Ovary (tissue), 9 donors: ENCODE data around the gene PAAF1. TPM values are rescaled to one million over a fixed set of nuclear protein-coding genes. Genes with fewer than 3 reads are reported as not detected.

Experiments used
- DNase-seq, 5 donors: peaks; one replicate each; pipeline ENCODE4 v3.0.0-alpha.2; 2019 to 2020
- H3K27ac ChIP-seq, 2 donors: fragments of 200-600 bp; one replicate each; pipeline versions ENCODE4 v1.5.1 to v1.8.0; 2019 to 2022
- H3K27me3 ChIP-seq: fragments of 200-600 bp; one replicate; pipeline ENCODE4 v1.8.0; 2022
- H3K36me3 ChIP-seq: fragments of 200-600 bp; sonication (generic); one replicate; pipeline ENCODE4 v1.5.1; 2019
- H3K4me1 ChIP-seq: one replicate; pipeline ENCODE4 v1.8.1; 2013; ENCODE audit warnings: mild to moderate bottlenecking, moderate library complexity; ENCODE audit not compliant: insufficient read depth
- H3K4me3 ChIP-seq: fragments of 200-600 bp; sonication (generic); one replicate; pipeline ENCODE4 v1.5.1; 2017
- H3K9me3 ChIP-seq, 2 donors: fragments of 200-600 bp in 1 of 2; sonication (generic) in 1 of 2; one replicate each; pipeline versions ENCODE4 v1.5.1 to v1.8.1; 2013 to 2019; ENCODE audit warnings: mild to moderate bottlenecking in 1 of 2, moderate library complexity in 1 of 2
- CTCF ChIP-seq, 3 donors: fragments of 450-650 bp in 2 of 3; fragments of 200-600 bp in 1 of 3; IDR thresholded peaks; one replicate each; pipeline versions ENCODE4 v1.5.1 to v1.8.0; 2016 to 2022; ENCODE audit warnings: antibody characterized with exemption in 3 of 3, mild to moderate bottlenecking in 1 of 3
- EP300 ChIP-seq: sonication (generic); formaldehyde crosslinking; IDR thresholded peaks from one replicate; pipeline ENCODE4 v1.6.1; 2017; ENCODE audit warnings: antibody characterized with exemption
- POLR2A ChIP-seq: fragments of 450-650 bp; IDR thresholded peaks from one replicate; pipeline ENCODE4 v1.6.1; 2017; ENCODE audit warnings: antibody characterized with exemption, mild to moderate bottlenecking, moderate library complexity
- WGBS, 3 donors: extraction: QIAGEN DNeasy Blood & Tissue Kit in 1 of 3; methylation state at CpG; one replicate each; pipeline versions ENCODE4 v1.1.5 to v1.1.7; 2013 to 2017; 5-methylcytosine and 5-hydroxymethylcytosine counted together
- intact Hi-C, 4 donors: fragments of 100-400 bp; cut with DNase I; formaldehyde crosslinking; loops; one replicate each; pipeline versions ENCODE4 v1.11.0 to v1.15.1; 2022 to 2023
- polyA plus RNA-seq, 2 donors: library from polyadenylated mRNA; stranded (reverse); fragments of 200-250 nt in 1 of 2; fragments of 350-450 nt in 1 of 2; fragmentation: Illumina TruSeq in 1 of 2; extraction: RNeasy Lipid Tissue Mini Kit (QIAGEN cat#74804) in 1 of 2; gene quantifications; one replicate each; pipeline ENCODE4 v1.2.3, GENCODE V29; 2013 to 2014
- total RNA-seq, 7 donors: library from RNA; depleted of rRNA in 2 of 7; stranded (reverse); fragments of >200 nt in 2 of 7; fragmentation: NEBNext Ultra II Directional in 3 of 7; extraction: Animal tissue kit (Norgen Biotek cat#: 25700) in 3 of 7; gene quantifications; one replicate each; pipeline versions ENCODE4 v1.1.0 to v1.2.4, GENCODE V29; 2016 to 2023
- donor health status: DM: no; HTN: no; CAD: no; lungs with moderate emphysema.
- donor health status: DM: no; HTN: no; CAD: no.
- donor health status: Bipolar disorder and iron deficiency.
- donor health status: DM: yes; HTN: yes; CAD: no.
- donor health status: DM: no; HTN: no; CAD: no.
- donor health status: DM: yes; HTN: yes; CAD: no.

The PAAF1 gene
- total and polyA plus RNA-seq, 9 donors, result 9.5 to 48.0 (median 18.3) TPM

- TF ChIP-seq EP300 (no peak), POLR2A (no peak), CTCF (IDR thresholded peaks at IDR 0.05) (no peak)
Measured at GRCh38 chr11:73971175-73971719, 94.4 kb downstream of the PAAF1 start.

GRCh38 chr11:73972187-73972586 lies 95.4 kb downstream of the PAAF1 start:
- WGBS, 3 donors, result 76 to 92% (median 82%) methylated on average over 1 of the region's 1 CpG
- intact Hi-C loops, result no loop called here
- H3K36me3 ChIP-seq, result no peaks in the 10 kb centered on the region
- H3K4me3 ChIP-seq, result no peak overlapping the region
- DNase-seq, result no peak
- H3K4me1 ChIP-seq, result no peaks in the 10 kb centered on the region
- H3K27ac ChIP-seq, result no peak overlapping the region
- no peaks in the 10 kb centered on the region for H3K9me3 ChIP-seq
- TF ChIP-seq CTCF (IDR thresholded peaks at IDR 0.05) (no peak), EP300 (no peak), POLR2A (no peak)
- no peaks in the 10 kb centered on the region for H3K27me3 ChIP-seq

More at GRCh38 chr11:73971175-73971719, 94.4 kb downstream of the PAAF1 start:
- no peak overlapping the region for H3K27ac ChIP-seq
- no peaks in the 10 kb centered on the region for H3K36me3 ChIP-seq
- DNase-seq, result no peak
- intact Hi-C loops, result no loop called here
- H3K4me1 ChIP-seq, result no peaks in the 10 kb centered on the region
- no peaks in the 10 kb centered on the region for H3K27me3 ChIP-seq
- 80 to 97% (median 89%) methylated on average over 6 of the region's 6 CpGs for WGBS, 3 donors
- no peak overlapping the region for H3K4me3 ChIP-seq
- no peaks in the 10 kb centered on the region for H3K9me3 ChIP-seq

- no peaks in the 10 kb centered on the region for H3K4me1 ChIP-seq
- TF ChIP-seq EP300 (no peak), CTCF (IDR thresholded peaks at IDR 0.05) (no peak), POLR2A (no peak)
- intact Hi-C loops, result no loop called here
- no peak overlapping the region for H3K4me3 ChIP-seq
- no peaks in the 10 kb centered on the region for H3K9me3 ChIP-seq
- H3K27me3 ChIP-seq, result no peaks in the 10 kb centered on the region
- DNase-seq, result no peak
- 84% methylated on average over 11 of the region's 11 CpGs for WGBS, 3 donors
- no peaks in the 10 kb centered on the region for H3K36me3 ChIP-seq
- no peak overlapping the region for H3K27ac ChIP-seq
Measured at GRCh38 chr11:73972620-73973449, 96.0 kb downstream of the PAAF1 start.

DNA sequence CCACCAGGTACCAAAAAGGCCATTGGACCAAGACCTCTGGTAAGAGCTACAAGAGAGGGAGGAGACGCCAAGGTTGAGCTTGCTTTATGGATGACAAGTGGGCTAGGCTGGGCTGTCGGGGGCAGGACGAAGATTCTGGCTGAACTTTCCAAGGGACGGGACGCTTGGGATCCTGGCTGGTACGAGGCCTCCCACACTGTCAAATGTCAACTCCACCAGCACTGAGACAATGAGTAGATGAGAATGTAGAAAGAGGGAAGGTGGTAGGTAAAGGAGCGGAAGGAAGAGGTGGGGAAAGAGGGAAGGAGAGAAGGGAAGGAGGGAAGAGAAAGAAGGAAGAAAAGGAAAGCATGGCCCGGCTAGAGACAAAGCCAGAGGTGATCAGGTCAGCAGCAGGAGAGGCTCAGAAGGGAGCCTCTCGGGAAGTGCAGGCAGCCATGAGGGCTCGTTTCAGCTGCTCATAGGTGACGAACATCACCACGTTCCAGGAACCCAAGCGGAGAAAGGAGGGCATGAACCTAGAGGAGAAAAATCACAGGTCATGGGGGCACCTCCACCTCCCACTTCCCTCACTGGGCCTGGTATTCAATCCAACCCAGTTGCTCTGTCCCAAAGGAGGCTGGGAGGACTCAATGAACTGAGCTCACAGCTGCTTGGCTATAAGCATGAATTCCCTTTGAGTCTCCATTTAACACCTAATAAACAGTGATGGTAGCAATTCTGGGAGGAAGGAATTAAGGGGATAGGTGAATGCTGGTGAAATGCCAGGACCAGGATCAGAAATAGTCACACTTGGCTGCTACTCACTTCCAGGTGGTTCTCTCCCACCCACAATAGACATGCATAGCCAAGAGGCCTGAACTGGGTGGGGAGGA lies 98.0 kb downstream of the PAAF1 start:
- no peaks in the 10 kb centered on the region for H3K4me1 ChIP-seq
- H3K36me3 ChIP-seq, result no peaks in the 10 kb centered on the region
- no peak overlapping the region for H3K4me3 ChIP-seq
- intact Hi-C loops, result loop anchor here in 1 of 4 donors (2.0 kb wide), 1 partner anchor 20 kb away; no protein-coding TSS in a partner anchor
- H3K27ac ChIP-seq, result no peak overlapping the region
- 88 to 92% (median 91%) methylated on average over 13 of the region's 13 CpGs for WGBS, 3 donors
- no peak for TF ChIP-seq POLR2A
- TF ChIP-seq CTCF (IDR thresholded peaks at IDR 0.05), result no peak
- TF ChIP-seq EP300, result no peak
- H3K9me3 ChIP-seq, result no peaks in the 10 kb centered on the region
- no peaks in the 10 kb centered on the region for H3K27me3 ChIP-seq
- no peak for DNase-seq
